Hematopoietic multipotent progenitor cell treated with erythropoietin and hydrocortisone succinate and interleukin-3 and kit ligand, for 4 days (in vitro differentiated cells): ENCODE measurements around the gene SCN3A.

Source experiments
- DNase-seq: peaks from one replicate; pipeline ENCODE4 v3.0.0-alpha.2; 2015

The SCN3A gene

GRCh38 chr2:165055082-165055851, 148.6 kb downstream of the SCN3A start:
- peak; percentile 86 for DNase-seq

- peak; percentile 70 for DNase-seq
Measured at GRCh38 chr2:165054652-165055051, 149.2 kb downstream of the SCN3A start.

DNA sequence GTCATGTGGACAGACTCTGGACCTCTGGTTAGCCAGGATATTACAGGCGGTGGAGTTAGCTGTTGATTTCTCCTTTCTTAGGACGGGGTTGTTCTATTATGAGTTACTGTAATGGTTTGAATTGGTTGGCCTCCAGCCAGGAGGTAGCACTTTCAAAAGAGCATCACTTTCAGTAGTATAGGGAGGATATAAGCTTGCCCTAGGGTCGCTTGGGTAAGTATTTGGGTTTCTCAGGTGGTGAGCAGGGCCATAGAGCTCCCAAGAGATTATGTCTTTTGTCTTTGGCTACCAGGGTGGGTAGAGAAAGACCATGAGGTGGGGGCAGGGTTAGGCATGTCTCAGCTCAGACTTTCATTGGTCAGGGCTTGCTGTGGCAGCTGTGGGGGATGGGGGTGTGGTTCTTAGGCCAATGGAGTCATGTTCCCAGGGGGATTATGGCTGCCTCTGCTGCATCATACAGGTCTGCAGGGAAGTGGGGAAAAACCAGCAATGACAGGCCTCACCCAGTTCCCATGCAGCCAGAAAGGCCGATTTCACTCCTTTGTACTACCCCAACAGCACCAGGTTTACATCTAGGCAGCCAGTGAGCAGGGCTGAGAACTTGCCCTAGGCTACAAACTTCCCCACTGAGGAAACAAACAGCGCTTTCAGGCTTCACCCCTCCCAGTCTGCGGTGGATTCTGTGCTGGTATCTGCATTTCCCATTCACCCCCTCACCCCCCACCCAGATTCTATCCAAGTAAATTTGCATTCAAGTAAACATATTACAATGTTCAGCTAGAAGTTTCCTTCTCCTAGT, 159.1 kb downstream of the SCN3A start:
- DNase-seq, result no peak
